ENCODE results near the gene ARHGAP24.
"Not testable (repeated sequence)": the region's sequence is repeated elsewhere in the genome, so short reads cannot be mapped to it uniquely, and the experiment has no call there.

The ARHGAP24 gene

DNA sequence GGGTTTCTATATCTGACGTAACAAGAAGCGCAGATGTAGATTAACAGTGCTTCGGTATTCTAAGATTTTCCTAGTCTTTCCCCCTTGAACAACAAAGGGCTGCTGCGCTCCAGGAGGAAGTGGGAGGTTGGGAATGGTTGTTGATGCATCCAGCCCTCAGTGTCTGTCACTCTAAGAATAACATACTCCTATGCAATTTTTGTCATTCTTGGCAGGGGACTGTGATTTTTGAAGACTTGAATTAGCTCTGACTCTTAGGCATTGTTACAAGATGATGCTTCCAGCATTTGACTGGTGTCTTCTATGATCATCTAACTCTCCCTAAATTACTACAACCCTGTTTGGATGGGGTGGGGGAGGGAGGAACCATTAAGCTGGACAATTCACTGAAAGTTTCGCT is 394.2 kb downstream of the ARHGAP24 start:
- DNase-seq: no peak

DNA sequence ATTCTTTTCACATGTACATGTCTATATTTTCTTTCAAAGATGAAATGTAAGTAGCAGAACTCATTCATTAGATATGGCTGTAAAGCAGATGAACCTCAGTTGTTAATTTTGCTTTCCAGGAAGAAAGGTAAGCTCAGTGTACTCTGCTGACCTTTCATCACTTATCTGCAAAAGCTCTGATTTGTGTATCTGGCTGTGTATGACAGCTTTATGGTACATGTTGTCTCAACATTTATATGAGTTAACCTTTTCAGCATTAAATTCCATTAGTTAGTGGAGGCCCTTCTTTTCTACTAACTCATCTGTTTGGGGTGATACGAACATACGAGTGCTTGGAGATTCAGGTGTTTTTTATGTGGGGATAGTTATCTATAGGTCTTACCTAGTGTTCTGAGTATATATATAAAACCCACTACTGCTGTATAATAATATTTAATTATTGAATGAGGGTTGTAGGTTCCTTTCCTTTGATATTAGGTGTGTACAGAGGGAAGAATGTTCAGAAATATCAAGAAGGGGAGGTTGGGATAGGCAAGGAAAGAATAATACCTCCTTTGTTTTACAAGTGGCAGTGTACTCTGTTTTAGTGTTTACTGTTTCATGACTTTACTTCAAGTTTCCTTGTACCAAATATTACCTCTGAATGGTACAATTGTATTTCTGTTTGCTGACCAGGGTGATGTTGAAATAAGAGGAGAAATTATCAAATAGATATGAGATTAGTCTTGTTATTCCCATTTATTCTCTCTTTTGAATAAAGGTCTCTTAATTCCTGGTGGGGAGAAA is 395.5 kb downstream of the ARHGAP24 start:
- DNase-seq: no peak

DNA sequence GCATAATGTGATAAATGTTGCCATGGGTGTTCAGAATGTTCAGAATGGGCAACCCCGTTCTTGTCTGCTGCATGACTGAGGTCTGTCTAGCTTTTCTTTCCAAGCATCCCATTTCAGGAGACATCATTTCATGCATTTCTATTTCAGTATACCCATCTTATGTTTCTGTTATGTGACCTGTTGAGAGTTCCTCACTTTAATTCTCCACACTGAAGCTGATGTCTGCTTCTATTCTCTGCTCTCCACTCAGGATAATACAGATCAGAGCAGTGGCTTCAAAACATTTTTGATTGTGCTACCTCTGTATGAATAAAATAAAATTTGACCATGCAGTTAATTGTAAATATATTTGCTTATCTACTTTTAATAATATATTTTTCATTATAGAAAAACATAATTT is 398.6 kb downstream of the ARHGAP24 start:
- no peak for DNase-seq

GRCh38 chr4:85879518-85879917 is 404.6 kb downstream of the ARHGAP24 start:
- no peak for DNase-seq

GRCh38 chr4:85883180-85883579 is 408.2 kb downstream of the ARHGAP24 start:
- DNase-seq: no peak

- no peak for DNase-seq
These were observed 409.3 kb downstream of the ARHGAP24 start for GRCh38 chr4:85884251-85884650.

GRCh38 chr4:85886665-85887064 is 411.7 kb downstream of the ARHGAP24 start:
- peak; percentile 25 for DNase-seq

DNA sequence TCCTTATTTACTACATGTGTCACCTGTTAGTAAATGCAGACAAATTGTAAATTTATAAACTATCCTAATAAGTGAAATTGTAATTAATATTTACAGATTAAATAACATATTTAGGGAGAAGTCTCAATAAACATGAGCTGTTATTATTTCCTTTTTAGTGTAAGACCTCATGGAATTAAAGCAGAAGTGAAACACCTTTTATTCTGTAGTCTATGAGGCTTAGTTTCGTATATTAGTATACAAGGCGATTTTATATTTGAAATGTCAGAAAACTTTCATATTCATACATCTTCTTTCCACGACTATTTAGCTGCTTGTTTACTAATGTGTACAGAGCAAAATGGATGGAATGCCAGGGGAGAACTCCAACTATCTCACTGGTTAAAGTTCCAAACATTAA is 414.4 kb downstream of the ARHGAP24 start:
- DNase-seq: no peak

DNA sequence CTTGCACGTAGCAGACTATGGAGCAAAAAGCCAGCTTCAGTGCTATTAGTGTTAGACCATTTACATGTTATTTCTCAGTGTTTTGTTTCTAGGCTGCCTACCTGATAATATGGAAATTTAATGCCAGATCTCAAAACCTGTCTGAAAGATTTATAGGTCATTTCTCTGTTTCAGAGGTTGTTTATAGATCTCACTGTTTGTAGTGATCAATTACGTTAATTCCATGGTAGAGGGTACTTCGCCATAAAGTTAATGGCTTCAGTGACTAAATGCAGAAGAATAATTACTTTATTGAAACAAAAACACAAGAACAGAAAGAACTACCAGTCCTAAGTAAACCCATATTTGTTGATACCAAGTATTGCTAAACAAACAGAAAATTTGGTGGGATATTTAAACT is 420.8 kb downstream of the ARHGAP24 start:
- DNase-seq: peak; percentile 23

DNA sequence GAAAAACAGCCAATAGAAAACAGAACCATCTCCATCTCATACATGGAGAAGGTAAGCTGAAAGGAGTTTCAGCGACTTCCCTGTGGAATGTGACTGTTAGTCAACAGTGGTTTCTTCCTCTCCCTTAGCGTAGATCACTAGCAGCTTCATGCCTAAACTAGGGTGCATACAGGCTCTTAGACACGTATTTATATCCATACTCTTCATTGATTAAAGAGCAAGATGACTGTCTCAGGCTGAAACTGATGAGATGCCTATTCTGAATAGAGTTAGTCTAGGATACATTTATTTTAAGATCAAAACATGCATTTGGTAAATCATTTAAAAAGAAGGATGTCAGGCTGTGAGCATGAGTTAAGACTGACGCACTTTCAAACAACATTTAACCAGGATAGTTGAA is 423.3 kb downstream of the ARHGAP24 start:
- DNase-seq: no peak

GRCh38 chr4:85901500-85901899 is 426.6 kb downstream of the ARHGAP24 start:
- DNase-seq: no peak

DNA sequence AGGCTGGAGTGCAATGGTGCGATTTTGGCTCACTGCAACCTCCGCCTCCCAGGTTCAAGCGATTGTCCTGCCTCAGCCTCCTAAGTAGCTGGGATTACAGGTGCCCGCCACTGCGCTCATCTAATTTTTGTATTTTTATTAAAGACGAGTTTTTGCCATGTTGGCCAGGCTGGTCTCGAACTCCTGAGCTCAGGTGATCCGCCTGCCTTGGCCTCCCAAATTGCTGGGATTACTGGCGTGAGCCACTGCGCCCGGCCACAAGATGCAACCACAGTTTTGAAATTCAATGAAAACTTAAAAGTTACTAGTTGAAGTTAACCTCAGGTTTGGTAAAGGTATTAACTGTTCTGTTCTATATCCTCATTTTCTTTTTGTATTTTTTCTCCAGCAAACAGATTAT is 427.7 kb downstream of the ARHGAP24 start:
- not testable (repeated sequence) for DNase-seq

DNA sequence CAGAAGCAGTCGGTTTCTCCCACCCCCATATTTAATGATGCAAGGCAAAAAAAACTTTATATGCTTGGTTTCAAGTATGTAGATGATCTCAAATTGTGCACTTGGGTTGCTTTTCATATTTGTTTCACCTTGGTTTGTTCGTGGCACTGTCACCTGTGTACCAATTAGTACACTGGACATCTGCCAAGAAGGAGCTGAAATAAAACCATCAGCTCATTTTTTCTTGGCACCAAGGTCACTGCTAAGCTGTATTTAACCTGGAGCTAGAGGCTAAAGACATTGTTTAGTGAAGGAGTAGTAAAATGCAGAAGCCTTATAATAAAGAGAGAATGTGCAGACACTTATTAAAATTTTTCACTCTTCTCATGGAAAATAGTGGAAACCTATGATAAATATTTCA is 430.8 kb downstream of the ARHGAP24 start:
- DNase-seq: peak; percentile 80

DNA sequence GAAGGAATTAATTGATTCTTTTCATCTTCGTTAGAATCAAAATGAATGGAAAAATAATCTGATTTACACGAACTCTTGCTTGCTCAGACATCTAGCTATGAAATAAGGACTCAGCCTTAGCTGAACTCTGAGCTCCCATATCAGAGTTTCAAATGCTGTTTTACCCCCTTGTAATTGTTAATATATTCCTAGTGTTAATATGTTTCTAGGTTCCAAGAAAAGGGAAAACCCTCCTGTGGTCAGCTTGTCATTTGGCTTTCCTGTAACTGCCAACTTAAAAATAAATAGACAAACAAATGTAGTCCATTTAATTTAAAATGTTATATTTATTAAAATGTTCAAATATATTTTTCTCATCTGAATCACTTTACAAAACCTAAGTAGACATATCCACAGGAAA is 432.1 kb downstream of the ARHGAP24 start:
- DNase-seq: no peak

GRCh38 chr4:85909851-85910250 is 434.9 kb downstream of the ARHGAP24 start:
- peak; percentile 43 for DNase-seq

- no peak for DNase-seq
These were observed 436.0 kb downstream of the ARHGAP24 start for GRCh38 chr4:85910985-85911384.

GRCh38 chr4:85913931-85914694 is 439.2 kb downstream of the ARHGAP24 start:
- DNase-seq: no peak

DNA sequence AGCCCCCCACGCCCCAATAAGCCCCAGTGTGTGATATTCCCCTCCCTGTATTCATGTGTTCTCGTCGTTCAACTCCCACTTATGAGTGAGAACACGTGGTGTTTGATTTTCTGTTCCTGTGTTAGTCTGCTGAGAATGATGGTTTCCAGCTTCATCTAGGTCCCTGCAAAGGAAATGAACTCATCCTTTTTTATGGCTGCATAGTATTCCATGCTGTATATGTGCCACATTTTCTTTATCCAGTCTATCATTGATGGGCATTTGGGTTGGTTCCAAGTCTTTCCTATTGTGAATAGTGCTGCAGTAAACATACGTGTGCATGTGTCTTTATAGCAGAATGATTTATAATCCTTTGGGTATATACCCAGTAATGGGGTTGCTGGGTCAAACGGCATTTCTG is 440.6 kb downstream of the ARHGAP24 start:
- DNase-seq: not testable (repeated sequence)

DNA sequence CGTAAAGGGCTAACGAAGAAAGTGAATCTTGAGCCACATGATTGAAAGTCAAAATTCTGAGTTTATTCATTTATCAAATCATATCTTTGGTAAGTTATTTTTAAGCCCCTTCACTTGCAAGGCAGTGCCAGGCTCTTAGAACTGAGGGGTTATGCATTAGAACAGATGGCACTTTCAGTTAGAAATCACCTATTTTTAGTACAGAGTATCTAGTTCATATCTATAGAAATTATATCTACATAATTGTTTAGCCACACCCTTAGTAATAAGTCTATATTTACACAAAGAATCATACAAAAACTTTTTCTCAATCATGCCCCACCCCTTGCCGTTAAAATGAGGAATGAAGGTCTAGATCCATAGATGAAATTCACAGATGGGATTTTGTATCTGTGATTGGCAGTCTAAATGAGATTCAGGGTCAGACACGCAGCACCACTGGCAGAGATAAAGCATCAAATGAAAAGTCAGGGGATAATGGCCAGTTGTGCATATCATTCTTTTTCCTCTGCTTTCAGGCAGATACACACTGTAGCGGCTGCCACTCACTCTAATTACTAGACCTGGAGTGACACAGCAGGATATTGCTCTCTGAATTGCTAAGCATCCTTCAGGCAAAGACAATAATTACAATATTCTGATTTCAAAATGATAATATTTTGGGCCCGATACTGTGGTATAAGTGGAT is 444.4 kb downstream of the ARHGAP24 start:
- DNase-seq: peak; percentile 81

DNA sequence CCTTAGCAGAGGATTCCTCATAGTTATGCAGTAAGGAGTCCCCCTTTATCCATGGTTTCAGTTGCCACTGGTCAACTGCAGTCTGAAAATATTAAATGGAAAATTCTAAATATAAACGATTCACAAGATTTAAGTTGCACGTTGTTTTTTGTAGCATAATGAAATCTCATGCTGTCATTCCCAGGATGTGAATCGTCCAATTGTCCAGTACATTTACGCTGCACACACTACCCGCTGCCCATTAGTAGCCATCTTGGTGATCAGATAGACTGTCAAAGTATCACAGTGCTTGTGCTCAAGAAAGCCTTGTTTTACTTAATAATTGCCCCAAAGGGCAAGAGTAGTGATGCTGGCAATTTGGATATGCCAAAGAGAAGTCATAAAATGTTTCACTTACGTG is 450.1 kb downstream of the ARHGAP24 start:
- DNase-seq: no peak

- DNase-seq: no peak
These were observed 454.0 kb downstream of the ARHGAP24 start for GRCh38 chr4:85928775-85929591.

- peak; percentile 44 for DNase-seq
These were observed 455.2 kb downstream of the ARHGAP24 start for GRCh38 chr4:85929961-85930665.

Measured in NCI-H69 (cell line).